IPS-15b (cell line): ENCODE results near the gene RAC2.

ENCODE experiments used
- H3K27me3 ChIP-seq: one replicate; pipeline ENCODE4 v1.6.1; 2013; ENCODE audit warnings: low read length; ENCODE audit not compliant: control insufficient read depth, insufficient read depth
- H3K36me3 ChIP-seq: one replicate; pipeline ENCODE4 v1.6.1; 2013; ENCODE audit warnings: low read length; ENCODE audit not compliant: control insufficient read depth, insufficient read depth
- H3K4me1 ChIP-seq: one replicate; pipeline ENCODE4 v1.6.1; 2013; ENCODE audit warnings: mild to moderate bottlenecking, low read length; ENCODE audit not compliant: control insufficient read depth, insufficient read depth
- H3K4me3 ChIP-seq: one replicate; pipeline ENCODE4 v1.5.1; 2013; ENCODE audit warnings: low read depth, low read length
- H3K9ac ChIP-seq: one replicate; pipeline ENCODE4 v1.6.1; 2013; ENCODE audit warnings: low read depth, mild to moderate bottlenecking, low read length
- H3K9me3 ChIP-seq: one replicate; pipeline ENCODE4 v1.6.1; 2013; ENCODE audit warnings: mild to moderate bottlenecking, low read length; ENCODE audit not compliant: control insufficient read depth, insufficient read depth

Gene RAC2

DNA sequence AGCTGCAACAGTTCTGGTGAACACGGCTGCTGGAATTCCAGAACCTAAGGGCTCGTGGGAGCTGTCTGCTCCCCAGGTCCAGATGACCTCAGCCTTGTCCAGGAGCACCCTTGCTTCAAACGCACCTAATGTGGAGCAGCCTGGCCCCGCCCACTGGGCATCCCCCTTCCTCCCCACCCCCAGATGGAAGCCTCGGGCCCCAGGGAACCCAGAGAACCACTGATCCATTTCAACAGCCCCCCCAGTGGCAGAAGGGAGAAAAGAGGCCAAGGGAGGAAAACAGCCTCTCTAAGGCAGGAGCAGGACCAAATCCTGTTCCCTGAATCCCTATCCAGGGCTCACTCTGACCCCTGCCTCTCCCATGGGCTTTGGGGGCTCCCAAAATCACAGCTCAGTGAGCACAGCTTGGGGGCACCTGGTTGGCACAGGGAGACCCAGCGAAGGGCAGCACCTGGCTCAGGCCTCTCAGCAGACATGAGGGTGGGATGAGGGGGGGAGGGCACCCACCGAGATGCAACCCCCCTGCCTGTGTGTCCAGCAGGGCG lies 39.4 kb upstream of the RAC2 start:
- Histone ChIP-seq H3K9me3 (no peaks in the 10 kb centered on the region), H3K27me3 (no peaks in the 10 kb centered on the region), H3K9ac (no peak overlapping the region), H3K4me1 (peaks cover 9% of the 10 kb centered on the region), H3K36me3 (no peaks in the 10 kb centered on the region), H3K4me3 (no peak overlapping the region)

DNA sequence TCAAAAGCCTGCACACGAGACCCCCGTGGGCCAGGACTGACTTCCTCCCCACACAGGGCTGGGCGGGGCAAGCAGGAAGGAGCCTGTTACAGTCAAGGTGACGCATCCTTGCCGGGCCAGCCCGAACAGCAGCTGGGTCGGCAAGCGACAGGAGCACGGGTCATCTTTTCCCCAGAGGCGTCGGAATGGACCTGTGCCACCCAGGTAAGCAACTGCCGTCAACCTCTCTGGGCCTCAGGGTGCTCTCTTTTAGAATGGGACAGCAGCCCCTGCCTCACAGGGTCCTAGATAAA lies 38.3 kb upstream of the RAC2 start, which contains the start of gene CYTH4:
TSS of gene CYTH4 (plus strand) at position 124 of the 293 bp plus-strand sequence. CDS start at position 186, 62 bp downstream.
- H3K4me1 ChIP-seq: peaks cover 9% of the 10 kb centered on the region
- no peaks in the 10 kb centered on the region for H3K36me3 ChIP-seq
- H3K27me3 ChIP-seq: no peaks in the 10 kb centered on the region
- H3K4me3 ChIP-seq: no peak within 1 kb of the TSS
- no peak within 1 kb of the TSS for H3K9ac ChIP-seq
- H3K9me3 ChIP-seq: no peaks in the 10 kb centered on the region

DNA sequence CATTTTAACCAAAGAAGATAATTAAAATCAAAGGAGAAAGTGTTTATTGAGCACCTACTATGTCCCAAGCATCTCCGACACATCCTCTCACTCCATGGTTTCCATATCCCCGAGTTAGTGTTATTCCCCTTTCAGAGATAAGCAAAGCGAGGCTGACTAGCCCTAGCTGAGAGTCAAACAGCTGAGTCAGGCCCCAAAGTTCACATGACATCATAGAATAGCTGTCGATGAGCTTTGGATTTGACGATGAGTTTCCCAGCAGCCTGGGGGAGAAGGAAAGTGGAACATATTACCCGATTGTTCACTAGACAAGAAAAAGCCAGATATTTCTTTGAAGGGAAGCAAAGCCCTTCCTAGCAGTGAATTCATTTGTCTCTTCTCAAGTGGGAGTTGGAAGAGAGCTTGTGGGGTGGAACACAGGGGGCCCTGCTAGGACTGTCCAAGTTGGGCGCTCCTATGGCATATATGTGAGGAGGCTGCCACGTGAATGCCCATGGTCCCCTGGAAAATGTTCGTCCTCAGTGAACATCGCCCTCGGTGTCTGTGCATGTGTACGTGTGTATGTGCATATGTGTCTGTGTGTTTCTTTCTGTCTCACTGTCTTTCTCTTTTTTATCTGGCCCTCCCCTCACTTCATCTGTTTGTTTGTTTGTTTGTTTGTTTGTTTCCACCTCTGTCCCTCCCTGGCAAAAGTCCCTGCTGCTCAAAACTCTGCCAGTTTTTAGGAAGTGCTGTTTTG lies 37.7 kb upstream of the RAC2 start:
- Histone ChIP-seq H3K9me3 (no peaks in the 10 kb centered on the region), H3K36me3 (no peaks in the 10 kb centered on the region), H3K4me3 (no peak overlapping the region), H3K27me3 (no peaks in the 10 kb centered on the region), H3K9ac (no peak overlapping the region), H3K4me1 (peaks cover 9% of the 10 kb centered on the region)

GRCh38 chr22:37281195-37281594 lies 37.1 kb upstream of the RAC2 start:
- Histone ChIP-seq H3K4me3 (no peak overlapping the region), H3K36me3 (no peaks in the 10 kb centered on the region), H3K4me1 (peaks cover 9% of the 10 kb centered on the region), H3K9me3 (no peaks in the 10 kb centered on the region), H3K9ac (no peak overlapping the region), H3K27me3 (no peaks in the 10 kb centered on the region)

DNA sequence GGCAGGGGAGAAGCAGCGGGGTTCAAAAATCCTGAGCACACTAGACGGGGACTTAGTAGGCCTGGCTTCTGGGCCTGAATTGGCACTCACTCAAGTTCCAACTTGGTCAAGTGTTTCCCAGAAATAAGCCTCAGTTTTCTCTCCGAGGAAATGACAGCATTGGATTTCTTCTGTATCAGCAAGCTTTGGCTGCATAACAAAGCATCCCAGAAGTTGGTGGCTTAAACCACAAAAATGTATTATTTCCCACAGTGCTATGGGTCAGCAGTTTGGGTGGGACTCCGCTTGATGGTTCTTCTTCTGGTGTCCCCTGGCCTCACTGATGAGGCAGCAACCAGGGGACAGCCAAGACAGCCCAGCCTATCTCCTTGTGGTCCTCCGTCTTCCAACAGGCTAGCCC lies 36.6 kb upstream of the RAC2 start:
- Histone ChIP-seq H3K9me3 (no peaks in the 10 kb centered on the region), H3K4me3 (no peak overlapping the region), H3K27me3 (no peaks in the 10 kb centered on the region), H3K9ac (no peak overlapping the region), H3K36me3 (no peaks in the 10 kb centered on the region), H3K4me1 (peaks cover 9% of the 10 kb centered on the region)

DNA sequence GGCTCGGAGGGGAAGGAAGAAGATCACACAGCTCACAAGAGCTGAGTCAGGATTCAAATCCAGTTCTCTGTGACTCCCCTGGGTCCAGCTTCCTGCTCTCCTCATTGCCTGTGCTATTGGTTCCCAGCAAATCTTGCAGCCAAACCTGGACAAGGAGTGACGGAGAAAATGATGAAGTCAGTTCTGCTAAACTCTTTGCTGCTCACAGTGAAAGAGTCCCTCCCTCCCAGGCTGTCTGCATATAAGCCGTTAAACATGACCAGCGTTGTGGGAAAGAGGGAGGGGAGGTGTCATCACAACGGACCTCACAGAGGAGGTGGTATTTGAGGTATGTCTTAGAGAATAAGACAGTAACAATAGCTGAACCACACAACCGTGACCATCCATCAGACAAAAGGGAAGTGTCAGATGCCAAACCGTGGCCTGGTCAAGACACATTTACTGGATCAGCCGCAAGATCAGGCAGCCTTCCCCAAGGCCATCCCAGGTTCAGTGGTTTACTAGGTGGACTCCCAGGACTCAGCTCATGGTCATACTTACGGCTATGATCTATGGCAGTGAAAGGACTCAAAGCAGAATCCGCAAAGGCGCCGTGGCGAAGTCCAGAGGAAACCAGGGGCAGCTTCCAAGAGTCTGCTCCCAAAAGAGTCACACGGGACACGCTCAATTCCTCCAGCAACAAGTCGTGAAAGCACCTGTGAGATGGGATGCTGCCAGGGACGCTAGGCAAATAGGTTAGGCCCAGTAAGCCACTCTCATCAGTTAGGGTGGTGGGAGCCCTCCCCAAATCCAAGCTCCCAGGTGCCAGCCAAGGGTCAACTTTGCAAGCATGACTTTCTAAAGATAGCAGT lies 35.5 kb upstream of the RAC2 start:
- Histone ChIP-seq H3K36me3 (no peaks in the 10 kb centered on the region), H3K9ac (no peak overlapping the region)

GRCh38 chr22:37278261-37278660 lies 34.2 kb upstream of the RAC2 start:
- Histone ChIP-seq H3K9ac (no peak overlapping the region), H3K36me3 (no peaks in the 10 kb centered on the region), H3K4me1 (no peaks in the 10 kb centered on the region), H3K4me3 (no peak overlapping the region), H3K9me3 (no peaks in the 10 kb centered on the region), H3K27me3 (no peaks in the 10 kb centered on the region)

More for the DNA sequence above, 35.5 kb upstream of the RAC2 start:
- Histone ChIP-seq H3K9me3 (no peaks in the 10 kb centered on the region), H3K4me3 (no peak overlapping the region), H3K27me3 (no peaks in the 10 kb centered on the region), H3K4me1 (peaks cover 9% of the 10 kb centered on the region)

DNA sequence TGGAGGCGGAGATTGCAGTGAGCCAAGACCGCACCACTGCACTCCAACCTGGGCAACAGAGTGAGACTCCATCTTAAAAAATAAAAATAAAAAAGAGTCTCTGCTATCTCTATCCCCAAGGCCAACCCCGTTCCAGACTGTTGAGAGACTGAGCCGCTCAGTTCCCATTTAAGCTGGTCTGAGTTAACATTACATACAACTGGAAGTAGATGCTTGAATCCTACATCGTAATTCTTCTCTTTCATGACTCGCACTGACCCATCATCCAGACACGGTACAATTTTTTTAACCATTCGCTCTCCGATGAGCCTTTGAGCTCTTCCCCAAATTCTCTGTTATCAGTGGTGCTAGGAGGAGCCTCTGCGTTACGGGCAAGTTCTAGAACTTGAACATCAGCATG lies 33.3 kb upstream of the RAC2 start:
- Histone ChIP-seq H3K27me3 (no peaks in the 10 kb centered on the region), H3K4me3 (no peak overlapping the region), H3K36me3 (no peaks in the 10 kb centered on the region), H3K4me1 (no peaks in the 10 kb centered on the region), H3K9me3 (no peaks in the 10 kb centered on the region), H3K9ac (no peak overlapping the region)

GRCh38 chr22:37276776-37277175 lies 32.7 kb upstream of the RAC2 start:
- Histone ChIP-seq H3K4me1 (no peaks in the 10 kb centered on the region), H3K9ac (no peak overlapping the region), H3K36me3 (no peaks in the 10 kb centered on the region), H3K9me3 (no peaks in the 10 kb centered on the region), H3K27me3 (no peaks in the 10 kb centered on the region), H3K4me3 (no peak overlapping the region)

GRCh38 chr22:37275622-37276021 lies 31.6 kb upstream of the RAC2 start:
- Histone ChIP-seq H3K4me3 (no peak overlapping the region), H3K9me3 (no peaks in the 10 kb centered on the region), H3K4me1 (no peaks in the 10 kb centered on the region), H3K27me3 (no peaks in the 10 kb centered on the region), H3K9ac (no peak overlapping the region), H3K36me3 (no peaks in the 10 kb centered on the region)

DNA sequence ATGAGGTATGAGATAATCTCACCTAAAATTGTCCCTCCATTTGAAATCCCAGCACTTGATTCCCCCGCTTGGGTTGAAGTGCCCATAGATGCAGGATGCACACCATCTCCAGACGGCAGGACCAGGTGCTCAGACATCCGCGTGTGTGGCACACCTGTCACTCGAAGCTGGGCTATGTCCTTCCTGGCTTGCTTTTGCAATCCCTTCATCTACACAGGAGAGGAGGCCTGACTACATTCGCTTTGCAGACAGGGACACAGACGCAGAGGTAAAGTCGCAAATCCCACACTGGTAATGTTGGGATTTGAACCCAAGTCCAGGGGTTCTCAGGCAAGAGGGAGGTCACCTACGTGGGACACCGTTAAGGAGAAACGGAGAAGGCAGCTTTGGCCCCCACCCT lies 31.1 kb upstream of the RAC2 start:
- Histone ChIP-seq H3K4me3 (no peak overlapping the region), H3K27me3 (no peaks in the 10 kb centered on the region), H3K9me3 (no peaks in the 10 kb centered on the region), H3K36me3 (no peaks in the 10 kb centered on the region), H3K4me1 (no peaks in the 10 kb centered on the region), H3K9ac (no peak overlapping the region)

- Histone ChIP-seq H3K4me1 (no peaks in the 10 kb centered on the region), H3K36me3 (no peaks in the 10 kb centered on the region), H3K9me3 (no peaks in the 10 kb centered on the region), H3K27me3 (no peaks in the 10 kb centered on the region), H3K4me3 (no peak overlapping the region), H3K9ac (no peak overlapping the region)
These were observed 30.4 kb upstream of the RAC2 start for GRCh38 chr22:37274380-37274862.
